CD4-positive, alpha-beta T cell treated with Interleukin-12 subunit alpha and Interleukin-12 subunit beta, for 1 hour (primary cell): Measurements from ENCODE around the gene FABP1.

ENCODE experiments used
- DNase-seq: peaks from one replicate; pipeline ENCODE4 v3.0.0-alpha.2; 2020

The FABP1 gene

GRCh38 chr2:88136817-88137216 is 9.0 kb upstream of the FABP1 start:
- no peak for DNase-seq

GRCh38 chr2:88133875-88134274 is 6.0 kb upstream of the FABP1 start:
- DNase-seq: no peak

- DNase-seq: no peak
Observed at GRCh38 chr2:88131999-88132368, 4.1 kb upstream of the FABP1 start.

GRCh38 chr2:88131201-88131998 is 3.5 kb upstream of the FABP1 start:
- no peak for DNase-seq

- no peak for DNase-seq
Observed at GRCh38 chr2:88129313-88129959, 1.6 kb upstream of the FABP1 start.

- DNase-seq: no peak
Observed at GRCh38 chr2:88128654-88129312, 921 bp upstream of the FABP1 start.

- DNase-seq: no peak
Observed at GRCh38 chr2:88127638-88127887, 299 bp downstream of the FABP1 start.

- DNase-seq: no peak
Observed at GRCh38 chr2:88126772-88127637, 857 bp downstream of the FABP1 start.

- DNase-seq: no peak
Observed at GRCh38 chr2:88125924-88126771, 1.7 kb downstream of the FABP1 start.

- DNase-seq: no peak
Observed at GRCh38 chr2:88125344-88125923, 2.4 kb downstream of the FABP1 start.

- no peak for DNase-seq
Observed at GRCh38 chr2:88123975-88124917, 3.6 kb downstream of the FABP1 start.

GRCh38 chr2:88123164-88123974 is 4.5 kb downstream of the FABP1 start:
- DNase-seq: no peak

GRCh38 chr2:88122141-88122884 is 5.5 kb downstream of the FABP1 start:
- DNase-seq: no peak

GRCh38 chr2:88121678-88122077 is 6.2 kb downstream of the FABP1 start:
- no peak for DNase-seq

GRCh38 chr2:88117973-88118372 is 9.9 kb downstream of the FABP1 start:
- no peak for DNase-seq

GRCh38 chr2:88116669-88117432 is 11.0 kb downstream of the FABP1 start:
- DNase-seq: no peak

GRCh38 chr2:88115825-88116518 is 11.9 kb downstream of the FABP1 start:
- no peak for DNase-seq

- DNase-seq: no peak
Observed at GRCh38 chr2:88114889-88115288, 13.0 kb downstream of the FABP1 start.
